Tibial artery (tissue), 4 donors: ENCODE measurements around the gene ASPA.
A peak's percentile ranks its signal among the peaks of the same experiment; 100 is the strongest.

Experiments used
- DNase-seq, 2 donors: peaks; one replicate each; pipeline ENCODE4 v3.0.0-alpha.2; 2019
- H3K27ac ChIP-seq, 2 donors: fragments of 200-600 bp; sonication (generic) in 1 of 2; 1 replicate in 1 of 2; 2 replicates in 1 of 2; pipeline ENCODE4 v1.5.1; 2018 to 2019; ENCODE audit warnings: mild to moderate bottlenecking in 1 of 2
- H3K27me3 ChIP-seq, 2 donors: fragments of 200-600 bp; sonication (generic) in 1 of 2; one replicate each; pipeline versions ENCODE4 v1.5.1 to v1.6.0; 2016 to 2019
- H3K36me3 ChIP-seq, 3 donors: fragments of 200-600 bp; sonication (generic) in 2 of 3; one replicate each; pipeline ENCODE4 v1.5.1; 2016 to 2019; ENCODE audit warnings: mild to moderate bottlenecking in 2 of 3
- H3K4me1 ChIP-seq, 4 donors: fragments of 200-600 bp; sonication (generic) in 2 of 4; 1 replicate in 3 of 4; 2 replicates in 1 of 4; pipeline ENCODE4 v1.5.1; 2016 to 2019
- H3K4me3 ChIP-seq, 2 donors: fragments of 200-600 bp; sonication (generic) in 1 of 2; 1 replicate in 1 of 2; 2 replicates in 1 of 2; pipeline ENCODE4 v1.5.1; 2018 to 2019; ENCODE audit warnings: mild to moderate bottlenecking in 2 of 2
- H3K9me3 ChIP-seq, 3 donors: fragments of 200-600 bp; sonication (generic) in 1 of 3; one replicate each; pipeline ENCODE4 v1.5.1; 2016 to 2019
- CTCF ChIP-seq, 2 experiments: fragments of 200-600 bp in 1 of 2; fragments of 450-650 bp in 1 of 2; IDR thresholded peaks; one replicate each; pipeline ENCODE4 v1.5.1; 2017 to 2019; ENCODE audit warnings: antibody characterized with exemption in 2 of 2, mild to moderate bottlenecking in 1 of 2, moderate library complexity in 1 of 2
- intact Hi-C: fragments of 100-400 bp; cut with DNase I; formaldehyde crosslinking; loops from one replicate; pipeline ENCODE4 v1.15.0; 2023; ENCODE audit warnings: low total_unique reads

ASPA gene

GRCh38 chr17:3528880-3529511, 53.2 kb downstream of the ASPA start:
- peaks cover 0 to 46% of the 10 kb centered on the region in 2 donors for H3K27me3 ChIP-seq
- intact Hi-C loops, result no loop called here
- H3K36me3 ChIP-seq, result no peaks in the 10 kb centered on the region
- H3K4me3 ChIP-seq, result no peak overlapping the region
- DNase-seq, result peak in 1 of 2 donors; percentile 56
- no peak overlapping the region for H3K27ac ChIP-seq
- no peak for TF ChIP-seq CTCF (IDR thresholded peaks at IDR 0.05)
- H3K4me1 ChIP-seq, result no peaks in the 10 kb centered on the region
- H3K9me3 ChIP-seq, result no peaks in the 10 kb centered on the region

GRCh38 chr17:3529817-3530741, 54.3 kb downstream of the ASPA start:
- peak; percentile 54 to 60 for DNase-seq
- no peak overlapping the region for H3K27ac ChIP-seq
- H3K36me3 ChIP-seq, result no peaks in the 10 kb centered on the region
- intact Hi-C loops, result no loop called here
- no peaks in the 10 kb centered on the region for H3K4me1 ChIP-seq
- H3K27me3 ChIP-seq, result peaks cover 0 to 52% of the 10 kb centered on the region in 2 donors
- H3K4me3 ChIP-seq, result no peak overlapping the region
- no peaks in the 10 kb centered on the region for H3K9me3 ChIP-seq
- TF ChIP-seq CTCF (IDR thresholded peaks at IDR 0.05), result no peak

DNA sequence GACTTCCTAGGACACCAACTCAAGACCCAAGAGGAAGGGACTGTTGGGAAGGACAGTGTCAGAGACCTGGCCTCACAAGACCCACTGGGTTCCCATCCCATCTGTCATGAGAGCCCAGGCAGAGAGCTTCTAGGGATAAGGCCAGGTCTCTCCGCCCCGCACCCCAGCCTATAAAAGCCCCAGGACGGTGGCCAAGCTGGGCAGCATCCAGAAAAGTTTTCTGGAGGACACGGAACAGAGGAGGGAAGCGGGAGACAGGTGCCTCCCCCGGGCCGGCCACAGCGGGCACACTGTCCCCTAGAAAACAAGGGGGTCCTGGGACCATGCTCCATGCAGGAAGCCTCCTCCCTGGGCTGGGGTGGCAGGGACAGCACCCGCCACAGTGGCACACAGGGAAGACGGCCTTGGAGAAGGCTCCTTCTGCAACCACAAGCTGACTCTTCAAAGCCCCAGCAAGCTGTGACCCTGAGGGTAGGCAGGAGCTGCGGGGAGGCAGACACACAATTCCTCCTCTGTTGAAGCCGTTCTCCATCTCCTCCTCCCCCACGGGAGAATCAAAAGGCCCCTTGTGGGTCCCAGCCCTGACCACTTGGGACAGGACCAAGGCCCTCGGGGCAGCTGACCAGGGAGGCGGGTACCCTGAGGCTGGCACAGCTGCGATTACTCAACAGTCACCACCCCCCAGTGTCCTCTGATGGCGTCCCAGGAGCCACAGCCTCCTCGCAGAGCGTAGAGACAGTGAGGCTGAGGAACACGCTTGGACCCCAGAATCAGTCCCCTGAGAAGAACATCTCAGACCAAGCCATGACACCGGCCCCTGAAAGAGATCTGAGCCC, 55.7 kb downstream of the ASPA start:
- H3K4me3 ChIP-seq, result no peak overlapping the region

GRCh38 chr17:3532106-3532858, 56.5 kb downstream of the ASPA start:
- intact Hi-C loops, result no loop called here
- TF ChIP-seq CTCF (IDR thresholded peaks at IDR 0.05), result no peak
- Histone ChIP-seq H3K4me3 (no peak overlapping the region), H3K4me1 (peaks cover 0 to 5% (median 2%) of the 10 kb centered on the region in 4 donors), H3K9me3 (no peaks in the 10 kb centered on the region), H3K27me3 (peaks cover 0 to 67% of the 10 kb centered on the region in 2 donors), H3K36me3 (no peaks in the 10 kb centered on the region), H3K27ac (no peak overlapping the region)
- peak in 1 of 2 donors; percentile 51 for DNase-seq

More for the DNA sequence above, 55.7 kb downstream of the ASPA start:
- intact Hi-C loops, result no loop called here
- Histone ChIP-seq H3K4me1 (peaks cover 0 to 5% (median 2%) of the 10 kb centered on the region in 4 donors), H3K27ac (no peak overlapping the region), H3K9me3 (no peaks in the 10 kb centered on the region), H3K36me3 (no peaks in the 10 kb centered on the region), H3K27me3 (peaks cover 0 to 65% of the 10 kb centered on the region in 2 donors)
- no peak for TF ChIP-seq CTCF (IDR thresholded peaks at IDR 0.05)
- peak in 1 of 2 donors; percentile 56 for DNase-seq

GRCh38 chr17:3532859-3533142, 57.0 kb downstream of the ASPA start:
- intact Hi-C loops, result no loop called here
- peak in 1 of 2 donors; percentile 56 for DNase-seq
- TF ChIP-seq CTCF (IDR thresholded peaks at IDR 0.05), result no peak
- Histone ChIP-seq H3K4me1 (peaks cover 0 to 5% (median 2%) of the 10 kb centered on the region in 4 donors), H3K27ac (no peak overlapping the region), H3K36me3 (no peaks in the 10 kb centered on the region), H3K9me3 (no peaks in the 10 kb centered on the region), H3K27me3 (peaks cover 0 to 66% of the 10 kb centered on the region in 2 donors), H3K4me3 (no peak overlapping the region)
